Endothelial cell of umbilical vein (primary cell): ENCODE data around the gene DNAH10. TPM values are rescaled to one million over a fixed set of nuclear protein-coding genes. Genes with fewer than 3 reads are reported as not detected.

Experiments used
- BruUV-seq: library from RNA; stranded (reverse); fragments of 400-500 nt; replicated peaks from 2 replicates; lab custom pipeline; 2021; lab: Mats Ljungman, UMichigan
- CTCF ChIA-PET: fragments of 300-600, 350-600 bp; sonication (Branson Sonifier 250); formaldehyde crosslinking; loops from one replicate; lab custom pipeline; 2021; ENCODE audit warnings: antibody characterized with exemption, inconsistent platforms; lab: Charles Lee
- POLR2A ChIA-PET: fragments of 300-600, 350-600 bp; sonication (Branson Sonifier 250); formaldehyde crosslinking; loops from one replicate; lab custom pipeline; 2021; ENCODE audit warnings: antibody characterized with exemption, inconsistent platforms; lab: Charles Lee
- DNase-seq: peaks from one replicate; pipeline ENCODE4 v3.0.0-alpha.2; 2011; ENCODE audit warnings: low read depth, low spot score
- FAIRE-seq: peaks from 2 replicates; lab custom pipeline; 2011; peaks lifted over from hg19 to GRCh38; lab: Jason Lieb, UNC
- H2AFZ ChIP-seq: 2 replicates; pipeline ENCODE4 v1.6.0; 2012; ENCODE audit warnings: low read depth, low read length, control low read depth, inconsistent platforms
- H3K27ac ChIP-seq: 2 replicates; pipeline ENCODE4 v1.5.1; 2011; ENCODE audit warnings: low read depth, mild to moderate bottlenecking, control low read depth, low read length, moderate library complexity; ENCODE audit not compliant: insufficient read depth
- H3K27me3 ChIP-seq, 2 experiments: 2 replicates each; pipeline versions ENCODE4 v1.6.0 to v1.6.1; 2011; ENCODE audit warnings: low read length in 2 of 2, mixed read lengths in 1 of 2; ENCODE audit not compliant: control insufficient read depth in 2 of 2, insufficient read depth in 2 of 2
- H3K36me3 ChIP-seq, 2 experiments: 2 replicates in 1 of 2; 3 replicates in 1 of 2; pipeline ENCODE4 v1.5.1; 2011; ENCODE audit warnings: low read length in 2 of 2, mild to moderate bottlenecking in 1 of 2, moderate library complexity in 1 of 2; ENCODE audit not compliant: control insufficient read depth in 2 of 2, insufficient read depth in 2 of 2; ENCODE audit errors: extremely low read depth in 1 of 2
- H3K4me1 ChIP-seq: 3 replicates; pipeline ENCODE4 v1.5.1; 2011; ENCODE audit warnings: mild to moderate bottlenecking, low read length; ENCODE audit not compliant: control insufficient read depth, insufficient read depth; ENCODE audit errors: extremely low read depth
- H3K4me2 ChIP-seq: 2 replicates; pipeline ENCODE4 v1.6.1; 2011; ENCODE audit warnings: low read length, control low read depth, mixed read lengths; ENCODE audit not compliant: insufficient read depth
- H3K4me3 ChIP-seq, 3 experiments: fragments of 200-600 bp in 1 of 3; sonication (generic), shearing (Covaris generic) in 1 of 3; replicated peaks in 1 of 3; 2 replicates each; pipeline ENCODE4 v1.5.1; 2011 to 2016; ENCODE audit warnings: control low read depth in 3 of 3, low read length in 3 of 3, mild to moderate bottlenecking in 2 of 3, inconsistent platforms in 1 of 3, low read depth in 1 of 3, moderate library complexity in 1 of 3; ENCODE audit not compliant: insufficient read depth in 1 of 3
- H3K79me2 ChIP-seq: 2 replicates; pipeline ENCODE4 v1.6.0; 2012; ENCODE audit warnings: low read length, inconsistent platforms; ENCODE audit not compliant: control insufficient read depth, insufficient read depth
- H3K9ac ChIP-seq: replicated peaks from 2 replicates; pipeline ENCODE3; 2011; ENCODE audit warnings: low read length, control low read depth; ENCODE audit not compliant: insufficient read depth; ENCODE audit errors: extremely low read depth
- H3K9me1 ChIP-seq: replicated peaks from 3 replicates; pipeline ENCODE4 v1.6.0; 2011; ENCODE audit warnings: mild to moderate bottlenecking, low read length; ENCODE audit not compliant: control insufficient read depth, insufficient read depth; ENCODE audit errors: extremely low read depth
- H3K9me3 ChIP-seq: replicated peaks from 2 replicates; pipeline ENCODE4 v1.5.1; 2012; ENCODE audit warnings: low read length, inconsistent platforms; ENCODE audit not compliant: control insufficient read depth, insufficient read depth
- H4K20me1 ChIP-seq: replicated peaks from 2 replicates; pipeline ENCODE3; 2011; ENCODE audit warnings: mild to moderate bottlenecking, low read length; ENCODE audit not compliant: control insufficient read depth, insufficient read depth; ENCODE audit errors: extremely low read depth
- CTCF ChIP-seq, 2 donors: IDR thresholded peaks; 1 replicate in 1 of 2; 2 replicates in 1 of 2; pipeline ENCODE4 v1.5.1; 2011; ENCODE audit warnings: low read length in 2 of 2, mild to moderate bottlenecking in 2 of 2, moderate library complexity in 2 of 2, control low read depth in 1 of 2, inconsistent platforms in 1 of 2, low read depth in 1 of 2; ENCODE audit not compliant: insufficient read depth in 1 of 2; ENCODE audit errors: extremely low read depth in 1 of 2
- EZH2 ChIP-seq: IDR thresholded peaks from 2 replicates; pipeline ENCODE4 v1.6.1; 2012; ENCODE audit warnings: borderline replicate concordance, low read depth, mild to moderate bottlenecking, moderate library complexity, low read length, inconsistent platforms; ENCODE audit not compliant: severe bottlenecking
- FOS ChIP-seq: IDR thresholded peaks from 2 replicates; pipeline ENCODE4 v1.6.1; 2011; ENCODE audit warnings: mild to moderate bottlenecking, low read length, moderate library complexity, borderline replicate concordance; ENCODE audit not compliant: insufficient read depth
- GATA2 ChIP-seq: IDR thresholded peaks from 2 replicates; pipeline ENCODE4 v1.7.0; 2011; ENCODE audit warnings: low read depth, mild to moderate bottlenecking, moderate library complexity, mixed read lengths, low read length; ENCODE audit not compliant: insufficient read length, insufficient read depth
- JUN ChIP-seq: IDR thresholded peaks from 2 replicates; pipeline ENCODE4 v1.6.1; 2011; ENCODE audit warnings: borderline replicate concordance, low read depth; ENCODE audit not compliant: insufficient read length, insufficient read depth
- MAX ChIP-seq: IDR thresholded peaks from 2 replicates; pipeline ENCODE4 v1.6.1; 2011; ENCODE audit not compliant: insufficient read depth, insufficient read length
- MYC ChIP-seq: IDR thresholded peaks from one replicate; pipeline ENCODE4 v1.6.1; 2011; ENCODE audit warnings: mild to moderate bottlenecking, low read depth, low read length
- POLR2A ChIP-seq: IDR thresholded peaks from 2 replicates; pipeline ENCODE4 v1.6.1; 2012; ENCODE audit warnings: low read depth, mild to moderate bottlenecking, control low read depth, low read length
- POLR2AphosphoS5 ChIP-seq: IDR thresholded peaks from 2 replicates; pipeline ENCODE4 v1.6.1; 2012; ENCODE audit warnings: low read depth, mild to moderate bottlenecking, control low read depth, low read length, moderate library complexity; ENCODE audit not compliant: insufficient read depth
- dilution Hi-C: fragments of 300-500 bp; cut with MboI; formaldehyde crosslinking; loops from one replicate; pipeline ENCODE4 v1.15.0; 2019; ENCODE audit warnings: low sequenced_read_pairs; ENCODE audit not compliant: extremely low pct_ligation_motif_present
- intact Hi-C: fragments of 100-400 bp; cut with micrococcal nuclease; formaldehyde crosslinking; loops from one replicate; pipeline ENCODE4 v1.10.0; 2022
- polyA plus RNA-seq, 4 experiments: library from polyadenylated mRNA; depleted of rRNA in 3 of 4; stranded (reverse) in 3 of 4; unstranded in 1 of 4; fragments of >200 nt; gene quantifications; 2 replicates each; pipeline versions ENCODE4 v1.2.1 to v1.2.3, GENCODE V29; 2011 to 2012; ENCODE audit warnings: missing spikeins in 1 of 4
- total RNA-seq: library from RNA; stranded (reverse); gene quantifications from 2 replicates; pipeline ENCODE4 v1.2.3, GENCODE V29; 2021

The DNAH10 gene
- total and polyA plus RNA-seq, 2 donors (not counting 3 experiments of a cell fraction or from before 2014, with no cell fraction given), result 0.04 to 0.31 TPM

- ChIA-PET POLR2A (no interaction called here), CTCF (interaction anchor here (1.0 kb wide), 1 partner anchor 13 kb away, joined by 3 read pairs; no protein-coding TSS in a partner anchor)
- H3K4me1 ChIP-seq, result no peaks in the 10 kb centered on the region
- intact Hi-C loops (no loop called here), dilution Hi-C loops (no loop called here)
- no peaks in the 10 kb centered on the region for H4K20me1 ChIP-seq
- H3K9me1 ChIP-seq, result no peaks in the 10 kb centered on the region
- H3K4me2 ChIP-seq, result no peak overlapping the region
- no TSS peak for BruUV-seq
- H3K27ac ChIP-seq, result no peak overlapping the region
- H2AFZ ChIP-seq, result no peak overlapping the region
- H3K9me3 ChIP-seq, result no peaks in the 10 kb centered on the region
- FAIRE-seq (no peak), DNase-seq (no peak)
- no peaks in the 10 kb centered on the region for H3K27me3 ChIP-seq
- TF ChIP-seq MAX (no peak), JUN (no peak), GATA2 (no peak), POLR2A (no peak)
- no peak overlapping the region for H3K9ac ChIP-seq
- H3K36me3 ChIP-seq, result peaks cover 14 to 19% of the 10 kb centered on the region in 2 experiments
- H3K79me2 ChIP-seq, result no peaks in the 10 kb centered on the region
- no peak overlapping the region for H3K4me3 ChIP-seq
These were observed 35.9 kb upstream of the DNAH10 start for GRCh38 chr12:123726244-123726643.

- Histone ChIP-seq H3K9ac (no peak overlapping the region), H3K4me1 (no peaks in the 10 kb centered on the region), H3K9me1 (no peaks in the 10 kb centered on the region), H3K36me3 (peaks cover 12 to 19% of the 10 kb centered on the region in 2 experiments), H3K4me3 (no peak overlapping the region), H3K79me2 (no peaks in the 10 kb centered on the region), H4K20me1 (no peaks in the 10 kb centered on the region), H3K4me2 (no peak overlapping the region), H3K27ac (no peak overlapping the region), H3K27me3 (no peaks in the 10 kb centered on the region), H2AFZ (no peak overlapping the region), H3K9me3 (no peaks in the 10 kb centered on the region)
- POLR2A ChIA-PET, result no interaction called here
- DNase-seq (no peak), FAIRE-seq (no peak)
- CTCF ChIA-PET, result interaction anchor here (1.0 kb wide), 1 partner anchor 14 kb away, joined by 3 read pairs; no protein-coding TSS in a partner anchor
- intact Hi-C loops, result no loop called here
- dilution Hi-C loops, result no loop called here
- no TSS peak for BruUV-seq
- TF ChIP-seq FOS, result no peak
- no peak for TF ChIP-seq JUN
- TF ChIP-seq POLR2AphosphoS5, result no peak
- no peak for TF ChIP-seq MAX
- TF ChIP-seq EZH2, result no peak
- TF ChIP-seq CTCF (IDR thresholded peaks at IDR 0.05; ENCODE audit: extremely low read depth in 1 of 2, insufficient read depth in 1 of 2, low read depth in 1 of 2, low read length in 2 of 2), result no peak
- no peak for TF ChIP-seq MYC
- TF ChIP-seq GATA2, result no peak
- TF ChIP-seq POLR2A, result no peak
These were observed 35.1 kb upstream of the DNAH10 start for GRCh38 chr12:123726962-123727361.
